Peyer's patch (tissue), 4 donors: ENCODE results near the gene LRBA.

Experiments
- CTCF ChIP-seq, 6 experiments: fragments of 450-650 bp in 4 of 6; fragments of 200-600 bp in 2 of 6; sonication (generic) in 1 of 6; IDR thresholded peaks; one replicate each; pipeline ENCODE4 v1.5.1; 2017 to 2019; ENCODE audit warnings: antibody characterized with exemption in 6 of 6, mild to moderate bottlenecking in 3 of 6, moderate library complexity in 1 of 6
- POLR2A ChIP-seq, 2 donors: fragments of 450-650 bp; IDR thresholded peaks; one replicate each; pipeline ENCODE4 v1.5.1; 2017; ENCODE audit warnings: antibody characterized with exemption in 2 of 2, mild to moderate bottlenecking in 2 of 2, moderate library complexity in 2 of 2

GRCh38 chr4:150256841-150257730, 758.0 kb downstream of the LRBA start:
- TF ChIP-seq CTCF (IDR thresholded peaks at IDR 0.05) (peak in 3 of 6 experiments; percentile 4 to 28 (median 18)), POLR2A (IDR thresholded peaks at IDR 0.05) (no peak)
